Epithelial cell of esophagus (primary cell): ENCODE data around the gene NAALADL2.
A peak's percentile ranks its signal among the peaks of the same experiment; 100 is the strongest.

ENCODE experiments used
- DNase-seq: peaks from one replicate; pipeline ENCODE4 v3.0.0; 2010; ENCODE audit warnings: low read depth
- H3K4me3 ChIP-seq: 2 replicates; pipeline ENCODE4 v1.5.1; 2011; ENCODE audit warnings: mild to moderate bottlenecking, low read length, control low read depth
- TF ChIP-seq, protein P1 (sequence below): IDR thresholded peaks from 2 replicates; pipeline ENCODE4 v1.5.1; 2011; ENCODE audit warnings: low read depth, mild to moderate bottlenecking, low read length, control low read depth, inconsistent platforms; ENCODE audit not compliant: insufficient read depth; ENCODE audit errors: missing control alignments

NAALADL2 gene

GRCh38 chr3:175428466-175428865 is 569.3 kb downstream of the NAALADL2 start:
- no peak overlapping the region for H3K4me3 ChIP-seq
- no peak for DNase-seq
- TF ChIP-seq, protein P1, sequence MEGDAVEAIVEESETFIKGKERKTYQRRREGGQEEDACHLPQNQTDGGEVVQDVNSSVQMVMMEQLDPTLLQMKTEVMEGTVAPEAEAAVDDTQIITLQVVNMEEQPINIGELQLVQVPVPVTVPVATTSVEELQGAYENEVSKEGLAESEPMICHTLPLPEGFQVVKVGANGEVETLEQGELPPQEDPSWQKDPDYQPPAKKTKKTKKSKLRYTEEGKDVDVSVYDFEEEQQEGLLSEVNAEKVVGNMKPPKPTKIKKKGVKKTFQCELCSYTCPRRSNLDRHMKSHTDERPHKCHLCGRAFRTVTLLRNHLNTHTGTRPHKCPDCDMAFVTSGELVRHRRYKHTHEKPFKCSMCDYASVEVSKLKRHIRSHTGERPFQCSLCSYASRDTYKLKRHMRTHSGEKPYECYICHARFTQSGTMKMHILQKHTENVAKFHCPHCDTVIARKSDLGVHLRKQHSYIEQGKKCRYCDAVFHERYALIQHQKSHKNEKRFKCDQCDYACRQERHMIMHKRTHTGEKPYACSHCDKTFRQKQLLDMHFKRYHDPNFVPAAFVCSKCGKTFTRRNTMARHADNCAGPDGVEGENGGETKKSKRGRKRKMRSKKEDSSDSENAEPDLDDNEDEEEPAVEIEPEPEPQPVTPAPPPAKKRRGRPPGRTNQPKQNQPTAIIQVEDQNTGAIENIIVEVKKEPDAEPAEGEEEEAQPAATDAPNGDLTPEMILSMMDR, result no peak

GRCh38 chr3:175430983-175431773 is 572.0 kb downstream of the NAALADL2 start:
- TF ChIP-seq, protein P1, result no peak
- no peak for DNase-seq
- H3K4me3 ChIP-seq, result no peak overlapping the region

DNA sequence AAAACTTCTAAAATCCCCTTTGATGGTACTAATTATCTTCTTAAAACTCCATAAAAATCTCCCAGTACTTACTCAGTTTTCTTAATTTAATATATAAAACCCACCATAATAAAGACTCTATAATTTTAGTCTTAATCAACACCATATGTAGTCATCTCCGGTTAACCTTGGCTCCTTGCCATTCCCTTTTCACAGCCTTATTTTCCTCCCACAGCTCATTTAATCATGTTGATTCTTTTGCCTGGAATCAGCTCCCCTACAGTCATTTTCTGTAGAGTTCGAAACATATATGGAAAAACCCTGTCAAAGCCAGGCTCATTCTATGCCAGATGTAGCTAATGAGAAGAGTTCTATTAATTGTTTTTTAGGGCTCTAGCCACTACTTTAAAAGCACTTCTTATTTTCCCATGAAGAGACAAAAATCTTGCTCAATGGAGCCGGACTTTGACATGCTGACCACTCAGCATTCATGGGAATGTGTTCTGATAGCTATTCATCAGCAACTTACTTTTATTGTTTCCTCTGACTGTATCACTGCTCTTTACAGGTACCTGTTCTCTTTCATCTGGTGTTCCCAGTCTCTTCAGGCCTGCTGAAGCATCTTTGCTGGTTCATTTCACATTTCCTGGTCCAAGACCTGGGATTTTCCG is 573.4 kb downstream of the NAALADL2 start:
- peak; percentile 49 for DNase-seq
- no peak overlapping the region for H3K4me3 ChIP-seq
- TF ChIP-seq, protein P1, result no peak

DNA sequence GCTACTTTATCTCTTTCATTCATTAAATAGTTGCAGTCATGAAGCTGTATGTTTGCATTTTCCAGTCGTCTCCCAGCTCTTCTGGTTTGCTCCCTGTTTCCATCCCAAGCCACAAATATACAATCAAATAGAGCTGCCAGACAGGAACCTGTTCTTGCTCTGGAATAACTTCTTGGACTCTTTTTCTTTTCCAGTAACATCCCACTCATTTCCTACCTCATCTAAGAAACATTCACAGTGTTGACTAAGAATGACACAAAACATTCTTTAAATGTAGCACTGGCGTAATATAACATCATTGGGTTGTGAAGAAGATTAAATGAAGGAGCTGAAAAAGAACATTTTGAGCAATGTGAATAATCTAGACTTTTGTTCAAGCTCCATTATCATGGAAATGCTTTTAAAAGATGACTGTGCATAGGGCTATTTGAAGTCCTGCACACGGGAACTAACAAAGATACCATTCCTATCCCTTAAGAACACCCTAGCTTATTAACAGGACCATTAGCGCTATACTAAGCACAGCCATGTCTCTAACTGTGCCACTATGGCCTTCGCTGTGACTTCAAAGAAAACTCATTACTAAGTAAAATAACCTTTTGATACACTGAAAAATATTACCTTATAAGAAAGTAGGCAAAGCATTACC is 574.0 kb downstream of the NAALADL2 start:
- DNase-seq, result peak; percentile 44
- TF ChIP-seq, protein P1, result no peak
- H3K4me3 ChIP-seq, result no peak overlapping the region

DNA sequence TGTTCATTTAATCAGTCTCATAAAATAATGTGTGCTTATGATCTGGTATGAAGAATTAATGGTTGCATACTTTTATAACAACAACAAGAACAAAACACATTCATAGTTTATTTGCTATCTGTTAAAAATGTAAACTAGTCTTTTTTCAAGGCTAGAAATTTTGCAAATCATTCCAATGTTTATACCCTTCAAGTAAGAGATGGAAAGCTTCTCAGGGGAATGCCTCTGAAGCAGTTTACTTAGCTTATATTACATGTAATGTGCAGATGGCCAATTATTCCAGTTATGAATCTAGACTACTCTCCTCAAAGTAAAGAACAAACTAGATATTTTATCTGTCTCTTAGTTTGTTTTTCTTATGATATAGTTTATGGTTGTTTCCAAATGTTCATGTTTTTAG is 575.4 kb downstream of the NAALADL2 start:
- TF ChIP-seq, protein P1, result no peak
- DNase-seq, result no peak
- H3K4me3 ChIP-seq, result no peak overlapping the region

GRCh38 chr3:175443682-175444081 is 584.5 kb downstream of the NAALADL2 start:
- DNase-seq, result no peak
- TF ChIP-seq, protein P1, result no peak
- H3K4me3 ChIP-seq, result no peak overlapping the region
